ENCODE data around the gene STXBP6.
"Not testable (repeated sequence)": the region's sequence is repeated elsewhere in the genome, so short reads cannot be mapped to it uniquely, and the experiment has no call there.

Gene STXBP6

DNA sequence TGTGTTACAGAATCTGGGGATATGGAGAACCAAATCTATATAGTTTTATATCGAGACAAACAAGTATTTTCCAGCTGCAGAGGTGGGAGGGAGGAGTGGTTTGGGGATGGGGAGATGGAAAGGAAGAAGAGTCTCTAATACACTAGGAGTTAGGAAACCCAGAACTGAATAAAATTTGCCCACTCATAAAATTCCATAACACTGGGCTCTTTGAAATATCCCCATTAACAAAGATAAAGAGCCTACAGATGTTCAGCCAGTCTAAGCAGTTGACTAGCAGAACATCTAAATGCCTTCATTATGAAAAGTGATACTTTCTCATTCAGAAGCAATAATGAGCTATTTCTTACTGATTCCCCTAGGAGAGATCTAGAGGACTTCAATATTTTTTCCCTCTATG lies 264.2 kb downstream of the STXBP6 start:
- DNase-seq = no peak

- DNase-seq = no peak
Observed at GRCh38 chr14:24784981-24785380, 265.0 kb downstream of the STXBP6 start.

DNA sequence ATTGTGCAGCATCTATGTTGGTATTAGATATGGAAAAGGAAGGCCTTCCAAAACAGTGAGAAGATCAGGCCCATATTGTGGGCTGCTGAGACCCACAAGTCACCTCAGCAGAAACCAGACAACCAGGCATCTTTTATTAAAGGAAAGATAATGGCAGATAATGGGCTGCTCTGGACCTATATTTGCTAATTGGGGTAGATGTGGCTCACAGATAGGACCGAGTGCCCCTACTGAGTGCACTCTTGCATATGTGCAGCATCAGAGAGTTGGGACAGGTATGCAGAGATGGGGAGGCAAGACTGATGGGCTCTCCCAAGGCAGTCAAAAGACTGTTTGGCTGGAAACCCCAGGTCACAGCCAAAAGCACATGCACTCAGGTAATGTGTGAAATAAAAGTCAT lies 266.2 kb downstream of the STXBP6 start:
- no peak for DNase-seq

DNA sequence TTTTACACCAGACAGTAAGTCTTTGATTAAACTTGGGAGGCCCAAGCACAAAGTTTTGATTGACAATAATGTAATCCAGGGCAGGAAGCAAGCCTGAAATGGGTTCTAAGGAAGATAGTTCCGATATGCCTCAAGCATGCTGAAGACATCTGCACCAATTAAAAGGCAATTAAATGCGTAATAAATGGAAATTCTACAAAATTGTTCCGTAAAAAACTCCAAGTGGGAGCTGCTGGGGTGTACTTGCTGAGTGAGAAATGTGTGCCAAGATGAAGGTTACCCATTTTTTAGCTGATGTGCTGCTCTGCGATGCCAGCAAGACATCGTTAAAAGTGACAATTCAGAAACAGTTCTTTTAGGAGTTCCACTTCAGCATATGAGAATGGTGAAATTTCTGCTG lies 269.7 kb downstream of the STXBP6 start:
- no peak for DNase-seq

GRCh38 chr14:24777678-24778077 lies 272.3 kb downstream of the STXBP6 start:
- no peak for DNase-seq

GRCh38 chr14:24775950-24776349 lies 274.0 kb downstream of the STXBP6 start:
- DNase-seq = no peak

DNA sequence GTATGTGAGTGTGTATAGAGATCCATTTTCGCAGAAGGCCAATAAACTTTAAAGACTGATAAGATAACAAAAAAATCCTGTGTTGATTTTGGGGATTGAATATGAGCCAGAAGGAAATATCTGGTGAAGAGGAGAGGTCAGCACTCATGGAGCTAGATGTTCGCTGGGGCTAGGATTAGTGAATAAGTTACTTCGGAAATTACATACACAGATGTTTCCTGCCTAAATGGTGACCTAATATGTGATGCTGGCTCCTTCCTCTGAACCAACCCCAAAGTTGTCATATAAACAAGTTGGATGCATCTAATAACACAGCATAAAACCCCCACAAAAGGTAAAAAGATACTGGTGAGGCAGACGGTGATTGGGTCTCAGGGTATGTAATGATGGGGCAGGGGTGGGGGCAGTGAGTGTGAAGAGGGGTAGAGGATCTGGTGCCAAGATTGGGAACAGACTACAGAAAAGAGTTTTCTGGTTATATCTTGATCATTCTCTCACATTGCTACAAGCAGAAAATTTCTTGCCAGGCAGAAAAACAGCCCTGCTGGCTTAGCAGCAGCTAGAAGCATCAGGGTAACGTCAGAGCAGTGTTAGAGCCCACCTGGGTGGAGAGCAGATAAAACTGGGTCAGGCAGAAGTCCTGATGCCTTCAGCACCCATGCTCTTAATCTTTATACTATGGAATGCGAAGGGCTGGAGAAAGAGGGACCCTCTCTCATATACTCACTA lies 275.6 kb downstream of the STXBP6 start:
- no peak for DNase-seq

GRCh38 chr14:24773564-24773963 lies 276.4 kb downstream of the STXBP6 start:
- not testable (repeated sequence) for DNase-seq

GRCh38 chr14:24766434-24766833 lies 283.5 kb downstream of the STXBP6 start:
- no peak for DNase-seq

GRCh38 chr14:24761141-24761540 lies 288.8 kb downstream of the STXBP6 start:
- DNase-seq = no peak
